Hematopoietic multipotent progenitor cell treated with erythropoietin and hydrocortisone succinate and interleukin-3 and kit ligand, for 8 days (in vitro differentiated cells): Measurements from ENCODE around the gene FAM98C.

Experiments used
- DNase-seq: peaks from one replicate; pipeline ENCODE4 v3.0.0-alpha.2; 2015

The FAM98C gene

DNA sequence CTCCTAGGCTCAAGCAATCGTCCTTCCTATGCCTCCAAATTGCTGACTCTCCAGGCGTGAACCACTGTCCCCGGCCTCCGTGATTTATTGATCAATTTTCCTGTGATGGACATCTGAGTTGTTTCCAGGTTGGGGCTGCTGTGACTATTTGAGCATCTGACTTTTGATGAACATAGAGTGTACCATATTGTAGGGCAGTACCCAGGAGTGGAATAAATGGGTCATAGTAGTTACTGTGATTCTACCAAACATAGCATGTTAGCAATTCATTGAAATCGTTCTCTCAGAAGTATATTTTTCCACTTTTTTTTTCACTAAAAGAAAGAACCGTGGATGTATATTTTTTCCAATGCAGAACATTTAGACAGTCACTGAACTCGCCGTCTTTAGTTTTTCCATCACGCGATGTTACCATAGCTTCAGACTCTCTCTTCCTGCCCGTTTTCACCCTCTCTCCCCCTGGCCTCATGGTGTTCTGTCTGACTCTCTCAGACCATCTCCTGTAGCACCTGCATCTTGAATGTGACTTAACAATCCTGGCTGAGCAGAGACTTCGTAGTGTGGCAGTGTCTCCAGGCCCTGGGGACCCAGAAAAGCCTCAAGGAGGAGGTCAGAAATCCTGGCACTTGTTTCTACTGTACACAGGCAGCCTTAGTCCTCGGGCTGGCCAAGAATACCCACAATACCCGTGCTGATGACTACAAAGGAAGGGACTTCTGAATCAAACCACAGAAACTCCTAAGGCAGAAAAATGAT, 26.3 kb downstream of the FAM98C start:
- DNase-seq = no peak

- no peak for DNase-seq
Observed at GRCh38 chr19:38429811-38430156, 26.9 kb downstream of the FAM98C start.

- no peak for DNase-seq
Observed at GRCh38 chr19:38430931-38431330, 28.0 kb downstream of the FAM98C start.

DNA sequence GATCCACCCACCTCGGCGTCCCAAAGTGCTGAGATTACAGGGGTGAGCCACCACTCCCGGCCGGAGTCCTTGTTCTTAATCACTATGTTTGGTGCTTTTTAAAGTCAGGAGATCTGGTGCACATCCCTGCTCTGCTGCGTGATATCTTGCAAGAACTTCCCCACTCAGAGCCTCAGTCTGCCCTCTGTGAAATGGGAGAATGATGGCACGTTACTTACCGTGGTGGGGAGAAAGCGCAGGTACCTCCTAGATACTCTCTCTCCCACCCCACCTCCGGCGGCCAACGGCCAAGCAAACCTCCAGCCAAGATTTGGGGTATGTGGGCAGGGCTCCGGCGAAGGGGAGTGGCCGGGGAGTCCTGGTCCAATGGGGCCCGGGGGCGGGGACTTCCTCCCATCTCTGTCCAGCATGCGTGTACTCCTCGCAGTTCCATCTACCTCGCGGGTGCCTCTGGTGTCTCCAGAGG, 30.4 kb downstream of the FAM98C start, which contains the start of gene RYR1:
Gene RYR1 (plus strand): TSS at position 424 of the 466 bp plus-strand sequence. CDS start 139 bp downstream, outside the sequence.
- DNase-seq = peak; percentile 51

- DNase-seq = no peak
Observed at GRCh38 chr19:38434549-38435051, 31.7 kb downstream of the FAM98C start.

DNA sequence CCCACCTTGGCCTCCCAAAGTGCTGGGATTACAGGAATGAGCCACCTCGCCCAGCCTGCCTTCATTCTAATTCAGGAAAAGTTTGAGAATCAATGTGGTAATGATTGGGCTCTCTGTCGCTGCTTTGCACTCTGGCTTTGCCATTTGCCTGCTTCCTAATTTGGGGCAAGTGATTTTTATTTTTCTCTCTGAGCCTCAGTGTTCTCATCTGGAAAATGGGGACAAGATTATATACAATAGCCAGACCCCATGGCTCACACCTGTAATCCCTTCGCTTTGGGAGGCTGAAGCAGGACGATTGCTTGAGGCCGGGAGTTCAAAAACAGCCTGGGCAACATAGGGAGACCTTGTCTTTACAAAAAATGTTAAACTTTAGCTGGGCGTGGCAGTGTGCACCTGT, 34.4 kb downstream of the FAM98C start:
- DNase-seq = no peak

- no peak for DNase-seq
Observed at GRCh38 chr19:38437917-38438316, 35.0 kb downstream of the FAM98C start.

DNA sequence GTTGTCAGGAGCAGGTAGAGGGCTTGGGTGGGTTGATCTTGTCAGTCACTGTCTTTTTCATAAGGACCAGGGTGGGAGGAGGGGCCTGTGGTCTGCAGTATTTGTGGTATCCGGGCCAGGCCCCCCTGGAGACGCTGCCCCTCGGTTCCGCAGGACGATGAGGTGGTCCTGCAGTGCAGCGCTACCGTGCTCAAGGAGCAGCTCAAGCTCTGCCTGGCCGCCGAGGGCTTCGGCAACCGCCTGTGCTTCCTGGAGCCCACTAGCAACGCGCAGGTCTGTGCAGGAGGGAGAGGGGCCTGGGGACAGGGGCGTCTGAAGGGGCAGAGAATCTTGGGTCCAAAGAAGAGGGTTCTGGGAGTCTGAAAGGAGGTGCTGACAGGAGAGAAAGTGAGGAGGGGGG, 37.7 kb downstream of the FAM98C start:
- no peak for DNase-seq

- DNase-seq = peak; percentile 24
Observed at GRCh38 chr19:38441657-38442348, 38.9 kb downstream of the FAM98C start.

GRCh38 chr19:38442736-38443135, 39.8 kb downstream of the FAM98C start:
- DNase-seq = no peak

DNA sequence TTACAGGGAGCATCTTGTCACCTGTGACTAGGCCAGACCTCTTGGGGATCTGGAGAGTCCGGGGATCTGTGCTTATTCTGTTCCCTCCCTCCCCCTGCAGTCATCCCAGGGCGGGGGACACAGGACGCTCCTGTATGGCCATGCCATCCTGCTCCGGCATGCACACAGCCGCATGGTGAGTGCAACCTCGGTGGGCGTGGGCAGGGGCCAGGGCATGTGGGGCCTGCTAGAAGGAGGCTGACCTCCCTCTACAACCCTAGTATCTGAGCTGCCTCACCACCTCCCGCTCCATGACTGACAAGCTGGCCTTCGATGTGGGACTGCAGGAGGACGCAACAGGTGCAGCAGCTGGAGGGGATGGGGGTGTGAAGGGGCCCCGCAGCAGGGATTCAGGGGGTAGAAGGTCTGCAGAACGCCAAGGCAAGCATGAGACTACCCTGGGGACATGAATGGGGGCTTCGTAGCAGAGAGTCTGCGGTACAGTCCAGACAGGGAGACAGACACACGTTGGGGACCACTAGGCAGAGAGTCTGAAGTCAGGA, 40.6 kb downstream of the FAM98C start:
- DNase-seq = no peak

GRCh38 chr19:38444026-38444425, 41.1 kb downstream of the FAM98C start:
- DNase-seq = no peak

GRCh38 chr19:38445362-38445761, 42.5 kb downstream of the FAM98C start:
- no peak for DNase-seq

- DNase-seq = no peak
Observed at GRCh38 chr19:38448225-38448624, 45.3 kb downstream of the FAM98C start.

DNA sequence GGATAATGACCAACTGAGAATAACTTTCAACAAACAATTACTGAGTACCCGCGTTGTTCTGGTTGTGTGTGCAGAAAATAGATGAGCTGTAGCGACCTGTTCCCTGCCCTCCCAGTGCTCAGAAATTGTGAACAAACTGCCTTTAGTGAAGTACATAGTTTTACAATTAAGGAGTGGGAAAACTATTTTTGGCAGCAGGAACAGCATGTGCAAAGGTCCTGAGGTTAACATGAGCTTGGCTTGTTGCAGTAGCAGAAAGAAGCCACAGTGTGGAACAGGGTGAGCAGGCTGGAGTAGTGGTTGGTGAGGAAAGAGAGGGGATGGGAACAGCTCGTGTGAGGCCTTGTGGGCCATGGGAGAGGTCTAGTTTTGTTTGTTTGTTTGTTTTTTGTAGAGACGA, 46.6 kb downstream of the FAM98C start:
- no peak for DNase-seq

GRCh38 chr19:38451036-38451435, 48.1 kb downstream of the FAM98C start:
- DNase-seq = no peak

GRCh38 chr19:38451629-38452028, 48.7 kb downstream of the FAM98C start:
- DNase-seq = no peak

DNA sequence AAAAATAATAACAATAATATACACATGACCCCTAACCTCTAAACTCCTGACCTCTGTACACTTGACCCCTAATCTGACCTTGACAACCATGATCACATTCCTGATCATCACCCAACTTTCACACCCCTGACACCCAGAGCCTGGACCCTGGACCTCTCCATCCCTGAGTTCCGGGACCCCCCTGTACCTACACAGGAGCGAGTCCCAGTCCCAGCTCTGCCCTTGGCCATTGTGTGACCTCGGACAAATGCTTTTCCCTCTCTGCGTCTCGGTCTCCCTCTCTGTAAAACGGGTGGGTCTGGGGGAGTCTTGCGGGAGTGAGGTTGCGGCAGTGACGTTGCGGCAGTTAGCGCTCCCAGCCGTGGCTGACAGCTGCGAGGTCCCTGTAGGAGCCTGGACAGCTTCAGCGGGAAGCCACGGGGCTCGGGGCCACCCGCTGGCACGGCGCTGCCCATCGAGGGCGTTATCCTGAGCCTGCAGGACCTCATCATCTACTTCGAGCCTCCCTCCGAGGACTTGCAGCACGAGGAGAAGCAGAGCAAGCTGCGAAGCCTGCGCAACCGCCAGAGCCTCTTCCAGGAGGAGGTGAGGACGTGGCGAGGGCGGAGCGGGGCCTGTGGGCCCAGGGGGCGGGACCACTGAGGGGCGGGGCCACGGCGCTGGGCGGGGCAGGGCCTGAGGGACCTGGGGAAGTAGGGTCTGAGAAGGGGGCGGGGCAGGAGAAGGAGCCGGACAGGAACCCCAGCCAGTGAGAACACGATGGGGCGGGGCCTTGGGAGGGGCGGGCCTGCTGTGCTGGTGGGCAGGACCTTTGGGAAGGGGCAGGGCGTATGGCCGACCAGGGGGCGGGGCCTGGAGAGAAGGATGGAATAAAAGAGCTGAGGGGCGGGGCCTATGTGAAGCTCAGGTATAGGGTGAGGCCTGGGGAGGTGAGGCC, 49.8 kb downstream of the FAM98C start:
- peak; percentile 27 for DNase-seq

GRCh38 chr19:38453596-38453995, 50.7 kb downstream of the FAM98C start:
- no peak for DNase-seq

GRCh38 chr19:38455031-38455430, 52.1 kb downstream of the FAM98C start:
- DNase-seq = peak; percentile 22

DNA sequence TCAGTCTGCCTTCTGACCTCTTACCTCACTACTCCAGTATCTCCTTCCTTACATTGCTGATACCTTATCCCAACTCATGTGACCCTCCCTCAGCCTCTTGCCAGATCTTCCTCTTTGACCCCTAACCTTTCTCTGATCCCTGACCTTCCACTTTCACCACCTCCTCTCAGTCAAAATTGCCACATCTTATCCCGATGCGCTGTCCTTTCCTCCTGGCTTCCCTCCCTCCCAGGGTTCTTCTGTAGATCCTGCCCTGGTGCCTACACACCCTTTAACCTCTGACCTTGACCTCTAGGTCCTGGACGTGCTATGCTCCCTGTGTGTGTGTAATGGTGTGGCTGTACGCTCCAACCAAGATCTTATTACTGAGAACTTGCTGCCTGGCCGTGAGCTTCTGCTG, 54.3 kb downstream of the FAM98C start:
- DNase-seq = no peak

GRCh38 chr19:38457690-38458405, 55.0 kb downstream of the FAM98C start:
- DNase-seq = no peak
